C4-2B (cell line): ENCODE measurements around the gene IFT122.

Experiments used
- H3K27ac ChIP-seq: fragments of 450-650 bp; 2 replicates; pipeline ENCODE4 v1.5.1; 2017
- CTCF ChIP-seq: fragments of 450-650 bp; conservative IDR thresholded peaks from 2 replicates; pipeline ENCODE4 v1.5.1; 2017; ENCODE audit warnings: mild to moderate bottlenecking
- ZFX ChIP-seq: fragments of 450-650 bp; IDR thresholded peaks from 2 replicates; pipeline ENCODE4 v1.6.1; 2017

IFT122 gene

DNA sequence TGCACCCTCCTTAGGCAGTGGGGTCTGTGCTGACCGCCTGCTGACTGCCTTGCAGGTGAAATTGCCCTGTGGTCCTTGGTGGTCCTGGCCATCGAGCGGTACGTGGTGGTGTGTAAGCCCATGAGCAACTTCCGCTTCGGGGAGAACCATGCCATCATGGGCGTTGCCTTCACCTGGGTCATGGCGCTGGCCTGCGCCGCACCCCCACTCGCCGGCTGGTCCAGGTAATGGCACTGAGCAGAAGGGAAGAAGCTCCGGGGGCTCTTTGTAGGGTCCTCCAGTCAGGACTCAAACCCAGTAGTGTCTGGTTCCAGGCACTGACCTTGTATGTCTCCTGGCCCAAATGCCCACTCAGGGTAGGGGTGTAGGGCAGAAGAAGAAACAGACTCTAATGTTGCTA lies 90.8 kb downstream of the IFT122 start:
- no peak overlapping the region for H3K27ac ChIP-seq
- TF ChIP-seq ZFX (no peak), CTCF (no peak)

GRCh38 chr3:129531699-129532098 lies 91.7 kb downstream of the IFT122 start:
- TF ChIP-seq CTCF (no peak), ZFX (no peak)

DNA sequence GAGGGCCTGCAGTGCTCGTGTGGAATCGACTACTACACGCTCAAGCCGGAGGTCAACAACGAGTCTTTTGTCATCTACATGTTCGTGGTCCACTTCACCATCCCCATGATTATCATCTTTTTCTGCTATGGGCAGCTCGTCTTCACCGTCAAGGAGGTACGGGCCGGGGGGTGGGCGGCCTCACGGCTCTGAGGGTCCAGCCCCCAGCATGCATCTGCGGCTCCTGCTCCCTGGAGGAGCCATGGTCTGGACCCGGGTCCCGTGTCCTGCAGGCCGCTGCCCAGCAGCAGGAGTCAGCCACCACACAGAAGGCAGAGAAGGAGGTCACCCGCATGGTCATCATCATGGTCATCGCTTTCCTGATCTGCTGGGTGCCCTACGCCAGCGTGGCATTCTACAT lies 92.2 kb downstream of the IFT122 start:
- no peak overlapping the region for H3K27ac ChIP-seq
- TF ChIP-seq ZFX (no peak), CTCF (no peak)

More at GRCh38 chr3:129531699-129532098, 91.7 kb downstream of the IFT122 start:
- no peak overlapping the region for H3K27ac ChIP-seq

DNA sequence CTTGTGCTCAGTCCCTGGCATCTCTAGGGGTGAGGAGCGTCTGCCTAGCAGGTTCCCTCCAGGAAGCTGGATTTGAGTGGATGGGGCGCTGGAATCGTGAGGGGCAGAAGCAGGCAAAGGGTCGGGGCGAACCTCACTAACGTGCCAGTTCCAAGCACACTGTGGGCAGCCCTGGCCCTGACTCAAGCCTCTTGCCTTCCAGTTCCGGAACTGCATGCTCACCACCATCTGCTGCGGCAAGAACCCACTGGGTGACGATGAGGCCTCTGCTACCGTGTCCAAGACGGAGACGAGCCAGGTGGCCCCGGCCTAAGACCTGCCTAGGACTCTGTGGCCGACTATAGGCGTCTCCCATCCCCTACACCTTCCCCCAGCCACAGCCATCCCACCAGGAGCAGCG lies 93.4 kb downstream of the IFT122 start:
- no peak for TF ChIP-seq ZFX
- no peak for TF ChIP-seq CTCF
- H3K27ac ChIP-seq: no peak overlapping the region

GRCh38 chr3:129534428-129535027 lies 94.5 kb downstream of the IFT122 start:
- H3K27ac ChIP-seq: no peak overlapping the region
- TF ChIP-seq ZFX (no peak), CTCF (no peak)

DNA sequence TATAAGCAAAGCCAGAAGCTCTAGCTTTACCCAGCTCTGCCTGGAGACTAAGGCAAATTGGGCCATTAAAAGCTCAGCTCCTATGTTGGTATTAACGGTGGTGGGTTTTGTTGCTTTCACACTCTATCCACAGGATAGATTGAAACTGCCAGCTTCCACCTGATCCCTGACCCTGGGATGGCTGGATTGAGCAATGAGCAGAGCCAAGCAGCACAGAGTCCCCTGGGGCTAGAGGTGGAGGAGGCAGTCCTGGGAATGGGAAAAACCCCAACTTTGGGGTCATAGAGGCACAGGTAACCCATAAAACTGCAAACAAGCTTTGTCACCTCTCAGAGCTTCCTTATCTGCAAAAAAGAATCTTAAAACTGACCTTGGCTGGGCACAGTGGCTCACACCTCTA lies 95.1 kb downstream of the IFT122 start:
- no peak for TF ChIP-seq ZFX
- TF ChIP-seq CTCF: no peak
- H3K27ac ChIP-seq: no peak overlapping the region

GRCh38 chr3:129536374-129536667 lies 96.3 kb downstream of the IFT122 start:
- TF ChIP-seq ZFX: no peak
- no peak for TF ChIP-seq CTCF
- no peak overlapping the region for H3K27ac ChIP-seq
